HepG2 (cell line): Measurements from ENCODE around the gene CXXC5. TPM values are rescaled to one million over a fixed set of nuclear protein-coding genes. Genes with fewer than 3 reads are reported as not detected.

Experiments
- ATM ChIP-seq: fragments of 450-650 bp; IDR thresholded peaks from 2 replicates; pipeline ENCODE4 v1.7.1; 2017; ENCODE audit warnings: mild to moderate bottlenecking, borderline replicate concordance
- GTF3A ChIP-seq: sonication (generic); formaldehyde crosslinking; conservative IDR thresholded peaks from 2 replicates; pipeline ENCODE4 v1.4.0; 2020; ENCODE audit warnings: mild to moderate bottlenecking, missing genetic modification reagents
- LBX2 ChIP-seq: sonication (generic); formaldehyde crosslinking; IDR thresholded peaks from 2 replicates; pipeline ENCODE4 v1.5.0; 2020; ENCODE audit warnings: missing genetic modification reagents, mild to moderate bottlenecking, borderline replicate concordance
- MEIS1 ChIP-seq: sonication (generic); formaldehyde crosslinking; IDR thresholded peaks from 2 replicates; pipeline ENCODE4 v1.9.0; 2021; ENCODE audit warnings: mild to moderate bottlenecking, missing genetic modification reagents, moderate library complexity, borderline replicate concordance
- PHF8 ChIP-seq: sonication (generic); formaldehyde crosslinking; IDR thresholded peaks from 2 replicates; pipeline ENCODE4 v1.5.0; 2020; ENCODE audit warnings: missing genetic modification reagents
- POLR2A ChIP-seq, 2 experiments: IDR thresholded peaks; 2 replicates each; pipeline ENCODE4 v1.6.1; 2011; ENCODE audit warnings: low read depth in 2 of 2, low read length in 2 of 2, mild to moderate bottlenecking in 1 of 2, moderate library complexity in 1 of 2; ENCODE audit not compliant: insufficient read depth in 1 of 2
- POLR2G ChIP-seq: fragments of 200-400 bp; formaldehyde crosslinking; IDR thresholded peaks from 2 replicates; pipeline ENCODE4 v1.6.1; 2018; ENCODE audit warnings: mild to moderate bottlenecking, low read depth, low read length, moderate library complexity
- RBFOX2 ChIP-seq: fragments of 200-400 bp; formaldehyde crosslinking; IDR thresholded peaks from 2 replicates; pipeline ENCODE4 v1.6.1; 2017; ENCODE audit warnings: low read depth, mild to moderate bottlenecking, low read length
- RFXANK ChIP-seq: IDR thresholded peaks from 2 replicates; pipeline ENCODE4 v1.6.1; 2016
- SIN3A ChIP-seq: IDR thresholded peaks from 2 replicates; pipeline ENCODE4 v1.6.1; 2011; ENCODE audit warnings: low read depth, mild to moderate bottlenecking, control low read depth, low read length, borderline replicate concordance
- TAF1 ChIP-seq: sonication (generic); formaldehyde crosslinking; IDR thresholded peaks from 2 replicates; pipeline ENCODE4 v1.4.0; 2020; ENCODE audit warnings: missing genetic modification reagents
- TAF15 ChIP-seq: fragments of 200-400 bp; formaldehyde crosslinking; IDR thresholded peaks from one replicate; pipeline ENCODE4 v1.6.1; 2018; ENCODE audit warnings: mild to moderate bottlenecking, low read depth, low read length; ENCODE audit not compliant: poor library complexity, severe bottlenecking
- TMF1 ChIP-seq: sonication (generic); formaldehyde crosslinking; IDR thresholded peaks from 2 replicates; pipeline ENCODE4 v1.8.1; 2022; ENCODE audit warnings: low read depth, missing genetic modification reagents
- ZFP41 ChIP-seq: sonication (generic); formaldehyde crosslinking; IDR thresholded peaks from 2 replicates; pipeline ENCODE4 v1.4.0; 2020; ENCODE audit warnings: mild to moderate bottlenecking, missing genetic modification reagents, borderline replicate concordance
- ZHX1 ChIP-seq: sonication (generic); formaldehyde crosslinking; IDR thresholded peaks from 2 replicates; pipeline ENCODE4 v1.8.1; 2022; ENCODE audit warnings: low read depth, mild to moderate bottlenecking, missing genetic modification reagents
- ZNF333 ChIP-seq: sonication (generic); formaldehyde crosslinking; IDR thresholded peaks from 2 replicates; pipeline ENCODE4 v1.4.0; 2020; ENCODE audit warnings: mild to moderate bottlenecking, missing genetic modification reagents, borderline replicate concordance
- polyA plus RNA-seq, 8 experiments: library from polyadenylated mRNA; depleted of rRNA in 3 of 8; stranded (reverse) in 7 of 8; unstranded in 1 of 8; fragments of >200 nt; fragmentation: Illumina TruSeq in 4 of 8; extraction: Trizol in 4 of 8; gene quantifications; 2 replicates each; pipeline versions ENCODE4 v1.2.1 to v1.2.3, GENCODE V29; 2011 to 2016; ENCODE audit warnings: low read depth in 4 of 8, missing spikeins in 1 of 8, mixed read lengths in 1 of 8; ENCODE audit not compliant: insufficient read depth in 1 of 8
- total RNA-seq, 5 experiments: library from RNA; depleted of rRNA; stranded (reverse); fragments of >200 nt; fragmentation: Illumina TruSeq; extraction: Trizol; gene quantifications; 2 replicates each; pipeline ENCODE4 v1.2.3, GENCODE V29; 2016; ENCODE audit warnings: low read depth in 1 of 5
- TF ChIP-seq, protein P1 (sequence below): IDR thresholded peaks from 2 replicates; pipeline ENCODE4 v1.6.1; 2018; ENCODE audit warnings: missing genetic modification reagents, mild to moderate bottlenecking, missing compliant biosample characterization
- TF ChIP-seq, protein P2 (sequence below): sonication (generic); formaldehyde crosslinking; IDR thresholded peaks from 2 replicates; pipeline ENCODE4 v1.5.1; 2020; ENCODE audit warnings: missing genetic modification reagents, mild to moderate bottlenecking, borderline replicate concordance
- TF ChIP-seq, protein P3 (sequence below): sonication (generic); formaldehyde crosslinking; IDR thresholded peaks from 2 replicates; pipeline ENCODE4 v1.5.1; 2020; ENCODE audit warnings: mild to moderate bottlenecking, missing genetic modification reagents

The CXXC5 gene
- total and polyA plus RNA-seq, 2 of the 13 experiments (the other 11 are each of a cell fraction or from before 2014, with no cell fraction given): 32.3 to 33.0 TPM

- TF ChIP-seq POLR2A (IDR thresholded peaks at IDR 0.05; ENCODE audit: insufficient read depth in 1 of 2, low read depth in 2 of 2, low read length in 2 of 2) (peak; percentile 36 to 59), TAF15 (no peak), RBFOX2 (peak; percentile 86), GTF3A (0 out of 2 replicates have a peak, but pooled peaks have one; percentile 38), LBX2 (CRISPR knock-in tag) (peak; percentile 52; the same call in 1 of the 2 replicates), ZFP41 (CRISPR knock-in tag) (peak; percentile 87; the same call in 1 of the 2 replicates), POLR2G (peak; percentile 69), ZHX1 (CRISPR knock-in tag) (0 out of 2 replicates have a peak, but pooled peaks have one; percentile 32), SIN3A (peak; percentile 18; the same call in 1 of the 2 replicates), RFXANK (no peak), ATM (no peak), TAF1 (CRISPR knock-in tag) (peak; percentile 58), MEIS1 (CRISPR knock-in tag) (peak; percentile 72), PHF8 (CRISPR knock-in tag) (peak; percentile 67), ZNF333 (CRISPR knock-in tag) (peak; percentile 68; the same call in 1 of the 2 replicates), TMF1 (CRISPR knock-in tag) (no peak)
- TF ChIP-seq, protein P1, sequence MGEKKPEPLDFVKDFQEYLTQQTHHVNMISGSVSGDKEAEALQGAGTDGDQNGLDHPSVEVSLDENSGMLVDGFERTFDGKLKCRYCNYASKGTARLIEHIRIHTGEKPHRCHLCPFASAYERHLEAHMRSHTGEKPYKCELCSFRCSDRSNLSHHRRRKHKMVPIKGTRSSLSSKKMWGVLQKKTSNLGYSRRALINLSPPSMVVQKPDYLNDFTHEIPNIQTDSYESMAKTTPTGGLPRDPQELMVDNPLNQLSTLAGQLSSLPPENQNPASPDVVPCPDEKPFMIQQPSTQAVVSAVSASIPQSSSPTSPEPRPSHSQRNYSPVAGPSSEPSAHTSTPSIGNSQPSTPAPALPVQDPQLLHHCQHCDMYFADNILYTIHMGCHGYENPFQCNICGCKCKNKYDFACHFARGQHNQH: 0 out of 2 replicates have a peak, but pooled peaks have one; percentile 35
- TF ChIP-seq, protein P2, sequence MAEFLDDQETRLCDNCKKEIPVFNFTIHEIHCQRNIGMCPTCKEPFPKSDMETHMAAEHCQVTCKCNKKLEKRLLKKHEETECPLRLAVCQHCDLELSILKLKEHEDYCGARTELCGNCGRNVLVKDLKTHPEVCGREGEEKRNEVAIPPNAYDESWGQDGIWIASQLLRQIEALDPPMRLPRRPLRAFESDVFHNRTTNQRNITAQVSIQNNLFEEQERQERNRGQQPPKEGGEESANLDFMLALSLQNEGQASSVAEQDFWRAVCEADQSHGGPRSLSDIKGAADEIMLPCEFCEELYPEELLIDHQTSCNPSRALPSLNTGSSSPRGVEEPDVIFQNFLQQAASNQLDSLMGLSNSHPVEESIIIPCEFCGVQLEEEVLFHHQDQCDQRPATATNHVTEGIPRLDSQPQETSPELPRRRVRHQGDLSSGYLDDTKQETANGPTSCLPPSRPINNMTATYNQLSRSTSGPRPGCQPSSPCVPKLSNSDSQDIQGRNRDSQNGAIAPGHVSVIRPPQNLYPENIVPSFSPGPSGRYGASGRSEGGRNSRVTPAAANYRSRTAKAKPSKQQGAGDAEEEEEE: 0 out of 2 replicates have a peak, but pooled peaks have one; percentile 50
- TF ChIP-seq, protein P3, sequence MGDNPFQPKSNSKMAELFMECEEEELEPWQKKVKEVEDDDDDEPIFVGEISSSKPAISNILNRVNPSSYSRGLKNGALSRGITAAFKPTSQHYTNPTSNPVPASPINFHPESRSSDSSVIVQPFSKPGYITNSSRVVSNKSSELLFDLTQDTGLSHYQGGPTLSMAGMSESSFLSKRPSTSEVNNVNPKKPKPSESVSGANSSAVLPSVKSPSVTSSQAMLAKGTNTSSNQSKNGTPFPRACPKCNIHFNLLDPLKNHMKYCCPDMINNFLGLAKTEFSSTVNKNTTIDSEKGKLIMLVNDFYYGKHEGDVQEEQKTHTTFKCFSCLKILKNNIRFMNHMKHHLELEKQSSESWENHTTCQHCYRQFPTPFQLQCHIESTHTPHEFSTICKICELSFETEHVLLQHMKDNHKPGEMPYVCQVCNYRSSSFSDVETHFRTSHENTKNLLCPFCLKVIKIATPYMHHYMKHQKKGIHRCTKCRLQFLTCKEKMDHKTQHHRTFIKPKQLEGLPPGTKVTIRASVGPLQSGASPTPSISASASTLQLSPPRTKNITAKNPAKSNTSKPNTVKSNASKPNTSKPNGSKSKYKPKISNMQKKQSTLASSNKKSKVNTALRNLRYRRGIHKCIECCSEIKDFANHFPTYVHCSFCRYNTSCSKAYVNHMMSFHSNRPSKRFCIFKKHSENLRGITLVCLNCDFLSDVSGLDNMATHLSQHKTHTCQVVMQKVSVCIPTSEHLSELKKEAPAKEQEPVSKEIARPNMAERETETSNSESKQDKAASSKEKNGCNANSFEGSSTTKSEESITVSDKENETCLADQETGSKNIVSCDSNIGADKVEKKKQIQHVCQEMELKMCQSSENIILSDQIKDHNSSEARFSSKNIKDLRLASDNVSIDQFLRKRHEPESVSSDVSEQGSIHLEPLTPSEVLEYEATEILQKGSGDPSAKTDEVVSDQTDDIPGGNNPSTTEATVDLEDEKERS (CRISPR knock-in tag): no peak
These were observed 48.9 kb downstream of the CXXC5 start (continued) for GRCh38 chr5:139696894-139697658.
